ENCODE results near the gene GAGE12J.
"Not testable (repeated sequence)": the region's sequence is repeated elsewhere in the genome, so short reads cannot be mapped to it uniquely, and the experiment has no call there.

GAGE12J gene

DNA sequence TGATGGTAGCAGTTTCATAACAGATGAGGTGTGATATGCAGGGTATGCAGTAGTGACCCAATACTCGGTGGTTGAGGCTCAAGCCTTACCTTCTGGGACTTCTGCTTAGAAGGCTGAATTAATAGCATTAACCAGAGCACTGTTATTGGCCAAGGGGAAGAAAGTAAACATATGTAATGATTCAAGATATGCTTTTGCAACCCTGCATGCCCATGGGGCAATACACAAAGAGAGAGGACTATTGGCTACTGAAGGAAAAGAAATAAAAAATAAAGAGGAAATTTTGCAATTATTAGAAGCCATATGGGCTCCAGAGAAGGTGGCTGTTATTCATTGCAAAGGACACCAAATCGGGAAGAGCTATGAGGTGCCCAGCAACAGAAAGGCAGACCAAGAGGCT is 9.7 kb upstream of the GAGE12J start:
- no peak for DNase-seq

DNA sequence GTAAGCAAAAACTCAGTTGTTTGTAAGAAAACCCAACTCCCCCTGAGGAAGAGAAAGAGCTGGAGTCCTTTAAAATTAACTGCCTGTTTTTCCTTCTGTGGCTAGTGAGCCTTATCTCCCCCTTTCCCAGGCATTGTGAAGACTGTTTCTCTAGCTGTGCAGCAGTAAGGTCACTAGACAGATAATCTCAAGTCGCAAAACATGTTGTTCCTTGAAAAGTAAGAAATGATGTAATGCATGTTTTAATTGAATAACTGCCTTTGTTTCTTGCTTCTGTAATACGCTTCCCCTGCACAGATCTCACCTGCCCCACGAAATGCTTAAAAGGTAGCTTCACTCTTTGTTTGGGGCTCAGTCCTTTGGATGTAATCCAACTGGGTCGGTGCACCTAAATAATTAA is 5.8 kb upstream of the GAGE12J start:
- no peak for DNase-seq

DNA sequence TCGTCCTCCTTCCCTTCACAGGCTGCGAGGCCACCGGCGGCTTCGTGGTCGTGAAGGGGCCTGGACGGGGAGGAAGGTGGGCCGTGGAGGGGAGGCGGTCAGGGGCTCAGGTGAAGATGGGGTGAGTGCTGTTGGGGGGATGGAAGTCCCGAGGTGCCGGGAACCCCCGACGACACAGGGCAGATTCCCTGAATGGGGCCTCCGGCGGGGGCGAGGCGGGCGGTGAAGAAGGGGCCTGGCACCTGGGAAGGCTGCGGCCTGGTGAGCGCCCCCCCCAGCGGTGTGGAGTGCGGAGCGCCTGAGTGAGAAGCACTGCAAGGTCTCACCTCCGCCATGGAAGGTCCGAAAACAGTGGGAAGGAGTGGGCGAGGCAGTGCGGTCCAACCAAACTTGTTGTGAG is 429 bp downstream of the GAGE12J start:
- not testable (repeated sequence) for DNase-seq

DNA sequence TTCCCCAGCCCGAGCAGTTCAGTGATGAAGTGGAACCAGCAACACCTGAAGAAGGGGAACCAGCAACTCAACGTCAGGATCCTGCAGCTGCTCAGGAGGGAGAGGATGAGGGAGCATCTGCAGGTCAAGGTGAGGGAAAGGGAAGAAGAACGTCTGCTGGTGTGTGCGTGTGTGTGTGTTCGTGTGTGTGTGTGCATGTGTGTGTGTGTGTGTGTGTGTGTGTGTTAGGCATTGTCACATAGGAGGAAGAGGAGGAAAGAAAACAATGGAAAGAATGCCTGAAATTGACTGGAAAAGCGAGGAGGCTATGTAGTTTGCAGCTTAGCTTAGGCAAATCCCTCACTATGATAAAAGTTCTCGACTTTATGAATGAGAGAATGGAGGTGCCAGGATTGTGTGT is 1.9 kb downstream of the GAGE12J start:
- not testable (repeated sequence) for DNase-seq

DNA sequence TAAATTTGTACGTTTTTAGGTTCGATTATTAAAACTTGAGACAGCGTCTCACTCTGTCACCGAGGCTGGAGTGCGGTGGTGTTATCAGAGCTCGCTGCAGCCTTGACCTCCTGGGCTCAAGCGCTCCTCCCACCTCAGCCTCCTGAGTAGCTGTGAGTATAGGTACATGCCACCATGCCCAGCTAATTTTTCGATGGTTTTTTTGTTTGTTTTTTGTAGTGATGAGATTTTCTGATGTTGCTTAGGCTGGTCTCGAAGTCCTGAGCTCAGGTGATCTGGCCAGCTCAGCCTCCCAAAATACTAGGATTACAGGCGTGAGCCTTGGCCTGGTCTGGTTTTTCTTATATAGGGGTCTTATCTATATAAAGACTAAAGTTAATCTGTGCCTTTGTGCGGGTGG is 8.6 kb downstream of the GAGE12J start:
- not testable (repeated sequence) for DNase-seq

DNA sequence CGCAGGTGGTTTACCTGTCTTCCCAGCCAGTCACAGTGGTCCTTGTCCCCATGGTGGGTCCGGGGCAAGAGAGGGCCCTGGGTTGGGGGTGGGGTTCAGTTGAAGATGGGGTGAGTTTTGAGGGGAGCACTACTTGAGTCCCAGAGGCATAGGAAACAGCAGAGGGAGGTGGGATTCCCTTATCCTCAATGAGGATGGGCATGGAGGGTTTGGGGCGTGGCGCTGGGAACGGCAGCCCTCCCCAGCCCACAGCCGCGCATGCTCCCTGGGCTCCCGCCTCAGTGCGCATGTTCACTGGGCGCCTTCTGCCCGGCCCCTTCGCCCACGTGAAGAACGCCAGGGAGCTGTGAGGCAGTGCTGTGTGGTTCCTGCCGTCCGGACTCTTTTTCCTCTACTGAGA is 9.4 kb downstream of the GAGE12J start, which contains the start of gene GAGE13:
Gene GAGE13, plus strand, starts transcription at position 301 of the 400 bp plus-strand sequence. CDS start 1,156 bp downstream, outside the sequence.
- DNase-seq = not testable (repeated sequence)

DNA sequence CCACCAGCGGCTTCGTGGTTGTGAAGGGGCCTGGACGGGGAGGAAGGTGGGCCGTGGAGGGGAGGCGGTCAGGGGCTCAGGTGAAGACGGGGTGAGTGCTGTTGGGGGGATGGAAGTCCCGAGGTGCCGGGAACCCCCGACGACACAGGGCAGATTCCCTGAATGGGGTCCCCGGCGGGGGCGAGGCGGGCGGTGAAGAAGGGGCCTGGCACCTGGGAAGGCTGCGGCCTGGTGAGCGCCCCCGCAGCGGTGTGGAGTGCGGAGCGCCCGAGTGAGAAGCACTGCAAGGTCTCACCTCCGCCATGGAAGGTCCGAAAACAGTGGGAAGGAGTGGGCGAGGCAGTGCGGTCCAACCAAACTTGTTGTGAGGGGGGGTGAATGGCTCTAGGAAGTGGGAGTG is 10.0 kb downstream of the GAGE12J start:
- DNase-seq = not testable (repeated sequence)

DNA sequence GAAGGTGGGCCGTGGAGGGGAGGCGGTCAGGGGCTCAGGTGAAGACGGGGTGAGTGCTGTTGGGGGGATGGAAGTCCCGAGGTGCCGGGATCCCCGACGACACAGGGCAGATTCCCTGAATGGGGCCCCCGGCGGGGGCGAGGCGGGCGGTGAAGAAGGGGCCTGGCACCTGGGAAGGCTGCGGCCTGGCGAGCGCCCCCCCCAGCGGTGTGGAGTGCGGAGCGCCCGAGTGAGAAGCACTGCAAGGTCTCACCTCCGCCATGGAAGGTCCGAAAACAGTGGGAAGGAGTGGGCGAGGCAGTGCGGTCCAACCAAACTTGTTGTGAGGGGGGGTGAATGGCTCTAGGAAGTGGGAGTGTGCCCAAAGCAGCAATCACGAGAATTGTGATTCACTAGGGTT is 19.6 kb downstream of the GAGE12J start:
- not testable (repeated sequence) for DNase-seq

DNA sequence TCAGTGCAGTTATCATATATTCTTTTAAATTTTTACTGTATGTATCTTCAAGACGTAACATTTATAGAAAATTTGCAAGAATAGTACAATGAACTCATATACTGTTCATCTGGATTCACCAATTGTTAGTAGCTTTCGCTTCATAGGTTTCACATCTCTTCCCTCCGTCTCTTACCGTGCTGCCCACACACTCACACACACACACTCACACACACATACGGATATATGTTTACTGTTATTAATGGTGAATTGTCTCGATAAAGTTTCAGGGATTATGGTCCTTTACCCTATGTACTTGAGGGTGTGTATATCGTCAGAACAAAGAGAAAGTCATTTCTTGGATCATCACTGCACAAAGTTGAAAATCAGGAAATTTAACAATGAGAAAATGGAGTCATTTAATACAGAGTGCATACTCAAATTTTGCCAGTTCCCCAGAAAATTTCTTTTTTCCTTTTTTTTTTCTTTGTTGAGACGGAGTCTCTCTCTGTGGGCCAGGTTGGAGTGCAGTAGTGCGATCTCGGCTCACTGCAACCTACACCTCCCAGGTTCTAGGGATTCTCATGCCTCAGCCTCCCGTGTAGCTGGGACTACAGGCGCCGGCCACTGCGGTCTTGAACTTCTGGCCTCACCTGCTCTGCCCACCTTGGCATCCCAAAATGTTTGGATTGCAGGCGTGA is 22.8 kb downstream of the GAGE12J start:
- not testable (repeated sequence) for DNase-seq

DNA sequence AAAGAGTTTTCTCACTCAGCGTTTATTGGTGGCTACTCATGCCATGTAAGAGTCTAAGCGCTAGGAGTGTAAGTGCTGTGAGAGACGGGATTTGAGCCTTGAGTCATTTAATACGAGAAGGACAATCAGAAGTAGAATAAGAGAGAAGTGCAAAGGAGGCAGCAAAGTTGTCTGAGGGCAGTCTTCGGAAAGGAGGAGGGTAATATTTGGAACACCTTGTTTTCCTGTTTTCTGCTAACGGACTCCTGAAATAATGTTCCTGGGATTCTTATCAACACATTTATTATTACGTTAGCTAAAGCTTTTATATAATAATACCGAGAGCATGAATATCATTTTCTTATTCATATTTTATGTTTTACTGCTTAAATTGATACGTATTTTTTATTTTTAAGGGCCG is 23.6 kb downstream of the GAGE12J start:
- DNase-seq = not testable (repeated sequence)

DNA sequence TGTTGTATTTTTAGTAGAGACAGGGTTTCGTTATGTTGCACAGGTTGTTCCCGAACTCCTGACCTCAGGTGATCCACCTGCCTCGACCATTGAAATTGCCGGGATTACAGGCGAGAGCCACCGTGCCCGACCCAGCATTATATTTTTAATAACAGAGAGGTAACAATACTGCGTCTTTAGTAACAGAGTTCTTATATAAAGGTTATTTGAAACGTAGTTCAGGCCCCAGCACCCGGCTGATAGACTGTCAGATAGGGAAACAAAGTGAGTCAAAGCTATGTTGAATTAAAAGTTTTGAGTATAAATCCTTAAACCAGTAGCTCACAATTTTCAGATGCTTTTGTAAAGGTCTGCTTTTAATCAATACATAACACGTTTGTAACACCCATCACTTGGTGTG is 24.3 kb downstream of the GAGE12J start:
- DNase-seq = not testable (repeated sequence)
